H9 (cell line): Measurements from ENCODE around the gene RCHY1. TPM values are rescaled to one million over a fixed set of nuclear protein-coding genes. Genes with fewer than 3 reads are reported as not detected.

ENCODE experiments used
- DNase-seq: peaks from one replicate; pipeline ENCODE4 v3.0.0-alpha.2; 2017
- H2AFZ ChIP-seq: one replicate; pipeline ENCODE4 v1.6.1; 2013; ENCODE audit warnings: mild to moderate bottlenecking, low read length, control low read depth, moderate library complexity
- H2AK5ac ChIP-seq: 2 replicates; pipeline ENCODE4 v1.6.1; 2013; ENCODE audit warnings: low read length, control low read depth, mixed read lengths; ENCODE audit not compliant: insufficient read length
- H2BK120ac ChIP-seq: one replicate; pipeline ENCODE4 v1.6.1; 2013; ENCODE audit warnings: low read depth, mild to moderate bottlenecking, low read length, control low read depth, inconsistent platforms; ENCODE audit not compliant: poor library complexity, severe bottlenecking
- H2BK12ac ChIP-seq: 2 replicates; pipeline ENCODE4 v1.6.1; 2013; ENCODE audit warnings: low read length, control low read depth, mixed read lengths, low read depth; ENCODE audit not compliant: insufficient read length
- H2BK15ac ChIP-seq: 2 replicates; pipeline ENCODE4 v1.6.1; 2013; ENCODE audit warnings: low read depth, low read length, control low read depth
- H2BK20ac ChIP-seq: one replicate; pipeline ENCODE4 v1.6.1; 2013; ENCODE audit warnings: low read depth, mild to moderate bottlenecking, low read length, control low read depth, inconsistent platforms; ENCODE audit not compliant: poor library complexity, severe bottlenecking
- H2BK5ac ChIP-seq: 2 replicates; pipeline ENCODE4 v1.6.1; 2013; ENCODE audit warnings: low read length, control low read depth, mixed read lengths; ENCODE audit not compliant: insufficient read length
- H3K14ac ChIP-seq: 2 replicates; pipeline ENCODE4 v1.6.1; 2013; ENCODE audit warnings: low read length, control low read depth; ENCODE audit not compliant: insufficient read depth
- H3K18ac ChIP-seq: 2 replicates; pipeline ENCODE4 v1.6.1; 2013; ENCODE audit warnings: low read depth, mild to moderate bottlenecking, mixed read lengths, low read length, control low read depth; ENCODE audit not compliant: insufficient read length
- H3K23ac ChIP-seq: 2 replicates; pipeline ENCODE4 v1.6.1; 2013; ENCODE audit warnings: low read length, control low read depth, mixed read lengths, low read depth; ENCODE audit not compliant: insufficient read length
- H3K23me2 ChIP-seq: 2 replicates; pipeline ENCODE4 v1.6.1; 2013; ENCODE audit warnings: low read depth, mild to moderate bottlenecking, mixed read lengths, low read length, control low read depth; ENCODE audit not compliant: insufficient read length, poor library complexity, severe bottlenecking
- H3K27ac ChIP-seq: 2 replicates; pipeline ENCODE4 v1.5.1; 2013; ENCODE audit warnings: low read length, control low read depth, mixed read lengths, low read depth; ENCODE audit not compliant: insufficient read length
- H3K27me3 ChIP-seq: 2 replicates; pipeline ENCODE4 v1.6.1; 2013; ENCODE audit warnings: low read length, control low read depth, inconsistent platforms; ENCODE audit not compliant: insufficient read depth
- H3K4ac ChIP-seq: 2 replicates; pipeline ENCODE4 v1.6.1; 2013; ENCODE audit warnings: low read depth, mild to moderate bottlenecking, control low read depth, inconsistent platforms, low read length, moderate library complexity
- H3K4me1 ChIP-seq: 2 replicates; pipeline ENCODE4 v1.6.1; 2013; ENCODE audit warnings: low read length, control low read depth, inconsistent platforms; ENCODE audit not compliant: insufficient read depth
- H3K4me2 ChIP-seq: 2 replicates; pipeline ENCODE4 v1.6.1; 2013; ENCODE audit warnings: low read length, control low read depth, mixed read lengths; ENCODE audit not compliant: insufficient read length, insufficient read depth
- H3K56ac ChIP-seq: 2 replicates; pipeline ENCODE4 v1.6.1; 2013; ENCODE audit warnings: low read depth, mild to moderate bottlenecking, mixed read lengths, low read length, control low read depth; ENCODE audit not compliant: insufficient read length
- H3K79me1 ChIP-seq: 2 replicates; pipeline ENCODE4 v1.6.1; 2013; ENCODE audit warnings: low read depth, mild to moderate bottlenecking, moderate library complexity, low read length, control low read depth, inconsistent platforms; ENCODE audit not compliant: insufficient read depth, poor library complexity, severe bottlenecking
- H3K79me2 ChIP-seq: 2 replicates; pipeline ENCODE4 v1.6.1; 2013; ENCODE audit warnings: low read length, control low read depth, inconsistent platforms; ENCODE audit not compliant: insufficient read depth
- H3K9ac ChIP-seq: 2 replicates; pipeline ENCODE4 v1.6.1; 2013; ENCODE audit warnings: low read length, control low read depth, mixed read lengths; ENCODE audit not compliant: insufficient read length; ENCODE audit errors: extremely low read depth
- H3K9me3 ChIP-seq: one replicate; pipeline ENCODE4 v1.6.1; 2013; ENCODE audit warnings: low read depth, low read length, inconsistent platforms; ENCODE audit not compliant: control insufficient read depth
- H3T11ph ChIP-seq: one replicate; pipeline ENCODE4 v1.6.1; 2013; ENCODE audit warnings: mild to moderate bottlenecking, low read length, control low read depth, inconsistent platforms
- H4K20me1 ChIP-seq: one replicate; pipeline ENCODE4 v1.6.1; 2013; ENCODE audit not compliant: control insufficient read depth, insufficient read length, insufficient read depth
- H4K5ac ChIP-seq: 2 replicates; pipeline ENCODE4 v1.6.1; 2013; ENCODE audit warnings: low read depth, mild to moderate bottlenecking, mixed read lengths, low read length, control low read depth; ENCODE audit not compliant: insufficient read length
- H4K8ac ChIP-seq: replicated peaks from 2 replicates; pipeline ENCODE4 v1.6.1; 2013; ENCODE audit warnings: low read length, control low read depth, mixed read lengths, low read depth; ENCODE audit not compliant: insufficient read length
- H4K91ac ChIP-seq: 2 replicates; pipeline ENCODE4 v1.6.1; 2013; ENCODE audit warnings: low read depth, mild to moderate bottlenecking, moderate library complexity, mixed read lengths, low read length, control low read depth; ENCODE audit not compliant: insufficient read length
- H3K27ac Mint-ChIP-seq, 3 experiments: 2 replicates in 2 of 3; 3 replicates in 1 of 3; pipeline ENCODE4 v1.8.0; 2020 to 2021; ENCODE audit warnings: mixed read lengths in 3 of 3, mild to moderate bottlenecking in 1 of 3, moderate library complexity in 1 of 3
- H3K27me3 Mint-ChIP-seq: 2 replicates; pipeline ENCODE4 v1.8.0; 2021; ENCODE audit warnings: low read depth, mild to moderate bottlenecking, moderate library complexity, mixed read lengths
- H3K36me3 Mint-ChIP-seq, 3 experiments: 2 replicates in 2 of 3; 3 replicates in 1 of 3; pipeline ENCODE4 v1.8.0; 2020 to 2021; ENCODE audit warnings: low read depth in 3 of 3, mixed read lengths in 3 of 3; ENCODE audit not compliant: insufficient read depth in 1 of 3
- H3K4me1 Mint-ChIP-seq, 2 experiments: 2 replicates each; pipeline ENCODE4 v1.8.0; 2020; ENCODE audit warnings: mixed read lengths in 2 of 2
- H3K4me3 Mint-ChIP-seq, 2 experiments: 2 replicates in 1 of 2; 3 replicates in 1 of 2; pipeline ENCODE4 v1.8.0; 2020 to 2021; ENCODE audit warnings: mild to moderate bottlenecking in 2 of 2, mixed read lengths in 2 of 2, moderate library complexity in 1 of 2
- H3K9me3 Mint-ChIP-seq, 2 experiments: 2 replicates in 1 of 2; 3 replicates in 1 of 2; pipeline ENCODE4 v1.8.0; 2020; ENCODE audit warnings: mild to moderate bottlenecking in 2 of 2, mixed read lengths in 2 of 2, moderate library complexity in 1 of 2
- CTCF ChIP-seq: fragments of 200-600 bp; sonication (generic); conservative IDR thresholded peaks from 3 replicates; pipeline ENCODE4 v1.8.0; 2021; ENCODE audit warnings: antibody characterized with exemption, mild to moderate bottlenecking
- WGBS: extraction: QIAGEN DNeasy Blood & Tissue Kit; methylation state at CpG from one replicate; pipeline ENCODE4 v1.1.7; 2013; ENCODE audit warnings: missing lambda C conversion rate, low lambda C conversion rate, mixed read lengths; ENCODE audit not compliant: insufficient read length; ENCODE audit errors: extremely low coverage; 5-methylcytosine and 5-hydroxymethylcytosine counted together
- total RNA-seq: library from RNA; stranded (reverse); gene quantifications from 2 replicates; pipeline ENCODE4 v1.2.1, GENCODE V29; 2021

Gene RCHY1
- total RNA-seq, 1 experiment from 2014 or later: 47.9 TPM

GRCh38 chr4:75469896-75470295 is 44.3 kb downstream of the RCHY1 start:
- Histone ChIP-seq H2BK120ac (no peak overlapping the region), H4K20me1 (no peaks in the 10 kb centered on the region), H3K79me1 (no peaks in the 10 kb centered on the region), H4K91ac (no peak overlapping the region), H3K18ac (no peak overlapping the region), H3K9me3 (no peaks in the 10 kb centered on the region), H2BK15ac (no peak overlapping the region), H3K23me2 (no peaks in the 10 kb centered on the region), H3K4me1 (no peaks in the 10 kb centered on the region), H3K4ac (no peak overlapping the region), H3T11ph (no peak overlapping the region), H4K5ac (no peak overlapping the region), H2BK20ac (no peak overlapping the region), H3K4me2 (no peak overlapping the region), H3K27ac (no peak overlapping the region), H3K14ac (no peak overlapping the region), H2BK5ac (no peak overlapping the region), H3K27me3 (no peaks in the 10 kb centered on the region), H3K56ac (no peak overlapping the region), H3K79me2 (no peaks in the 10 kb centered on the region), H3K23ac (no peak overlapping the region), H4K8ac (no peak overlapping the region), H2BK12ac (no peak overlapping the region), H2AFZ (no peak overlapping the region), H3K9ac (no peak overlapping the region), H2AK5ac (no peak overlapping the region)
- H3K9me3 Mint-ChIP-seq: no peaks in the 10 kb centered on the region
- no CpG with 5 or more reads among the region's 1 CpG for WGBS
- no peaks in the 10 kb centered on the region for H3K27me3 Mint-ChIP-seq
- TF ChIP-seq CTCF: no peak
- no peaks in the 10 kb centered on the region for H3K36me3 Mint-ChIP-seq
- H3K27ac Mint-ChIP-seq: no peak overlapping the region
- no peaks in the 10 kb centered on the region for H3K4me1 Mint-ChIP-seq
- no peak overlapping the region for H3K4me3 Mint-ChIP-seq
- no peak for DNase-seq
